RWPE2 (cell line): ENCODE data around the gene URB1.

Experiments used
- ATAC-seq: fragments of 200-7000 bp; cut with Tn5 transposase; 3 replicates; pipeline ENCODE4 v1.9.1; 2021; ENCODE audit warnings: low read depth
- DNase-seq: peaks from one replicate; pipeline ENCODE4 v3.0.0-alpha.2; 2020; ENCODE audit warnings: low spot score
- H3K27ac ChIP-seq: fragments of 450-650 bp; 2 replicates; pipeline ENCODE4 v1.5.1; 2017; ENCODE audit warnings: mild to moderate bottlenecking; ENCODE audit not compliant: poor library complexity, severe bottlenecking
- H3K27me3 ChIP-seq: fragments of 250-450 bp; sonication (Bioruptor Pico); 2 replicates; pipeline ENCODE4 v1.5.1; 2021; ENCODE audit warnings: mild to moderate bottlenecking, moderate library complexity; ENCODE audit not compliant: insufficient read depth, poor library complexity, severe bottlenecking
- H3K36me3 ChIP-seq: fragments of 250-450 bp; sonication (Bioruptor Pico); 2 replicates; pipeline ENCODE4 v1.5.1; 2020; ENCODE audit warnings: low read depth, mild to moderate bottlenecking, moderate library complexity
- H3K4me1 ChIP-seq: fragments of 250-450 bp; sonication (Bioruptor Pico); 2 replicates; pipeline ENCODE4 v1.5.1; 2021; ENCODE audit warnings: mild to moderate bottlenecking, moderate library complexity; ENCODE audit not compliant: insufficient read depth, poor library complexity, severe bottlenecking
- H3K4me3 ChIP-seq: fragments of 250-450 bp; sonication (Bioruptor Pico); 2 replicates; pipeline ENCODE4 v1.5.1; 2021; ENCODE audit warnings: mild to moderate bottlenecking, moderate library complexity; ENCODE audit not compliant: severe bottlenecking
- H3K9me3 ChIP-seq: fragments of 250-450 bp; sonication (Bioruptor Pico); 2 replicates; pipeline ENCODE4 v1.5.1; 2021; ENCODE audit warnings: mild to moderate bottlenecking, moderate library complexity; ENCODE audit not compliant: severe bottlenecking
- CTCF ChIP-seq: fragments of 450-650 bp; IDR thresholded peaks from one replicate; pipeline ENCODE4 v1.5.1; 2017; ENCODE audit warnings: mild to moderate bottlenecking, moderate library complexity; ENCODE audit not compliant: poor library complexity, severe bottlenecking

URB1 gene

GRCh38 chr21:32368386-32368785 lies 24.4 kb downstream of the URB1 start:
- TF ChIP-seq CTCF: no peak
- DNase-seq: no peak
- H3K4me3 ChIP-seq: no peak overlapping the region
- ATAC-seq: no peak
- peaks cover 22% of the 10 kb centered on the region for H3K4me1 ChIP-seq
- H3K9me3 ChIP-seq: no peaks in the 10 kb centered on the region
- H3K36me3 ChIP-seq: peaks cover 97% of the 10 kb centered on the region
- no peak overlapping the region for H3K27ac ChIP-seq
- no peaks in the 10 kb centered on the region for H3K27me3 ChIP-seq

GRCh38 chr21:32367158-32367557 lies 25.7 kb downstream of the URB1 start:
- DNase-seq (no peak), ATAC-seq (no peak)
- Histone ChIP-seq H3K9me3 (no peaks in the 10 kb centered on the region), H3K27ac (no peak overlapping the region), H3K4me3 (no peak overlapping the region), H3K27me3 (no peaks in the 10 kb centered on the region), H3K4me1 (peaks cover 10% of the 10 kb centered on the region), H3K36me3 (peaks cover 97% of the 10 kb centered on the region)
- no peak for TF ChIP-seq CTCF

- H3K36me3 ChIP-seq: peaks cover 100% of the 10 kb centered on the region
- no peak for ATAC-seq
These were observed 26.6 kb downstream of the URB1 start for GRCh38 chr21:32366191-32366590.

GRCh38 chr21:32364796-32365195 lies 28.0 kb downstream of the URB1 start:
- TF ChIP-seq CTCF: no peak
- no peak overlapping the region for H3K27ac ChIP-seq
- no peak overlapping the region for H3K4me3 ChIP-seq
- no peaks in the 10 kb centered on the region for H3K9me3 ChIP-seq
- no peak for DNase-seq
- peaks cover 11% of the 10 kb centered on the region for H3K4me1 ChIP-seq
- peaks cover 100% of the 10 kb centered on the region for H3K36me3 ChIP-seq
- H3K27me3 ChIP-seq: no peaks in the 10 kb centered on the region
- ATAC-seq: no peak

More at GRCh38 chr21:32366191-32366590, 26.6 kb downstream of the URB1 start:
- Histone ChIP-seq H3K4me3 (no peak overlapping the region), H3K4me1 (peaks cover 2% of the 10 kb centered on the region), H3K27ac (no peak overlapping the region), H3K9me3 (no peaks in the 10 kb centered on the region), H3K27me3 (no peaks in the 10 kb centered on the region)
- no peak for DNase-seq
- no peak for TF ChIP-seq CTCF

- Histone ChIP-seq H3K4me3 (no peak overlapping the region), H3K4me1 (peaks cover 11% of the 10 kb centered on the region), H3K27ac (no peak overlapping the region), H3K36me3 (peaks cover 100% of the 10 kb centered on the region), H3K9me3 (no peaks in the 10 kb centered on the region), H3K27me3 (no peaks in the 10 kb centered on the region)
- no peak for DNase-seq
- ATAC-seq: no peak
- TF ChIP-seq CTCF: no peak
These were observed 28.4 kb downstream of the URB1 start for GRCh38 chr21:32364387-32364786.
